ENCODE data around the gene MTUS2. TPM values are rescaled to one million over a fixed set of nuclear protein-coding genes. Genes with fewer than 3 reads are reported as not detected.

Gene MTUS2
- polyA plus RNA-seq, 1 donor from 2014 or later: 4.4 TPM

DNA sequence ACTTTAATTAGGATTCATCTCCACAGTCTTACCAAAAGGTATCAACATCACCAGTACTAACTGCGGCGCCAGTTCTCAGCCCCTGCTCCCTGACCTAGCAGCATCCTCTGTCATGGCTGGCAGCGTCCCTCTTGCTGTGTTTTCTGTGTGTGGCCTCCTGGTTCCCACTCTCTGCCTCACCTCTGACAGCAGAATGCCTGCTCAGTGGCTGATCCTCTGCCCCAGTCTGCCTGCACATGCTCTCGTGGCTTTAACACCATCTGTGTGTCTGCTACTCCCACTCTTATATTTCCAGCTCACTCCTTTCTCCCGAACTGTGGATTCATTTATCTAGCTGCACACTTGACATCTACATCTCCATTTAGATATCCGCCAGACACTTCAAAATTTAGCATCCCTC, 341.5 kb downstream of the MTUS2 start:
- Histone ChIP-seq H3K36me3 (ENCODE audit: insufficient read depth, low read length) (no peaks in the 10 kb centered on the region), H3K27me3 (ENCODE audit: insufficient read depth, low read depth, low read length) (no peaks in the 10 kb centered on the region), H3K4me3 (ENCODE audit: low read length) (no peak overlapping the region), H4K20me1 (ENCODE audit: insufficient read depth) (no peaks in the 10 kb centered on the region), H3F3A (ENCODE audit: insufficient read depth, low read length, poor library complexity, severe bottlenecking) (no peaks in the 10 kb centered on the region), H3K9me2 (ENCODE audit: insufficient read depth, low read length) (no peaks in the 10 kb centered on the region), H2AFZ (ENCODE audit: low read depth, low read length) (no peak overlapping the region), H3K27ac (ENCODE audit: low read length) (no peak overlapping the region), H3K79me2 (replicated peaks; ENCODE audit: insufficient read depth, low read length) (no peaks in the 10 kb centered on the region), H3K9me3 (ENCODE audit: low read length) (no peaks in the 10 kb centered on the region), H3K9ac (ENCODE audit: low read length) (no peak overlapping the region), H3K4me2 (ENCODE audit: low read length) (no peak overlapping the region)
- TF ChIP-seq RAD21 (conservative IDR thresholded peaks at IDR 0.05): no peak
- TF ChIP-seq, protein P1, sequence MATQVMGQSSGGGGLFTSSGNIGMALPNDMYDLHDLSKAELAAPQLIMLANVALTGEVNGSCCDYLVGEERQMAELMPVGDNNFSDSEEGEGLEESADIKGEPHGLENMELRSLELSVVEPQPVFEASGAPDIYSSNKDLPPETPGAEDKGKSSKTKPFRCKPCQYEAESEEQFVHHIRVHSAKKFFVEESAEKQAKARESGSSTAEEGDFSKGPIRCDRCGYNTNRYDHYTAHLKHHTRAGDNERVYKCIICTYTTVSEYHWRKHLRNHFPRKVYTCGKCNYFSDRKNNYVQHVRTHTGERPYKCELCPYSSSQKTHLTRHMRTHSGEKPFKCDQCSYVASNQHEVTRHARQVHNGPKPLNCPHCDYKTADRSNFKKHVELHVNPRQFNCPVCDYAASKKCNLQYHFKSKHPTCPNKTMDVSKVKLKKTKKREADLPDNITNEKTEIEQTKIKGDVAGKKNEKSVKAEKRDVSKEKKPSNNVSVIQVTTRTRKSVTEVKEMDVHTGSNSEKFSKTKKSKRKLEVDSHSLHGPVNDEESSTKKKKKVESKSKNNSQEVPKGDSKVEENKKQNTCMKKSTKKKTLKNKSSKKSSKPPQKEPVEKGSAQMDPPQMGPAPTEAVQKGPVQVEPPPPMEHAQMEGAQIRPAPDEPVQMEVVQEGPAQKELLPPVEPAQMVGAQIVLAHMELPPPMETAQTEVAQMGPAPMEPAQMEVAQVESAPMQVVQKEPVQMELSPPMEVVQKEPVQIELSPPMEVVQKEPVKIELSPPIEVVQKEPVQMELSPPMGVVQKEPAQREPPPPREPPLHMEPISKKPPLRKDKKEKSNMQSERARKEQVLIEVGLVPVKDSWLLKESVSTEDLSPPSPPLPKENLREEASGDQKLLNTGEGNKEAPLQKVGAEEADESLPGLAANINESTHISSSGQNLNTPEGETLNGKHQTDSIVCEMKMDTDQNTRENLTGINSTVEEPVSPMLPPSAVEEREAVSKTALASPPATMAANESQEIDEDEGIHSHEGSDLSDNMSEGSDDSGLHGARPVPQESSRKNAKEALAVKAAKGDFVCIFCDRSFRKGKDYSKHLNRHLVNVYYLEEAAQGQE (IDR thresholded peaks at IDR 0.05; ENCODE audit: borderline replicate concordance): no peak
- no peak for TF ChIP-seq EZH2 (IDR thresholded peaks at IDR 0.05; ENCODE audit: borderline replicate concordance, insufficient read depth, low read length, poor library complexity, severe bottlenecking)
- TF ChIP-seq MXI1 (conservative IDR thresholded peaks at IDR 0.05; ENCODE audit: poor library complexity, severe bottlenecking): no peak
- no peak for TF ChIP-seq SMC3 (conservative IDR thresholded peaks at IDR 0.05; ENCODE audit: poor library complexity)
- no peak for TF ChIP-seq POLR2AphosphoS5 (IDR thresholded peaks at IDR 0.05)
- TF ChIP-seq TAF1 (IDR thresholded peaks at IDR 0.05; ENCODE audit: low read depth): no peak
- TF ChIP-seq, protein P2, sequence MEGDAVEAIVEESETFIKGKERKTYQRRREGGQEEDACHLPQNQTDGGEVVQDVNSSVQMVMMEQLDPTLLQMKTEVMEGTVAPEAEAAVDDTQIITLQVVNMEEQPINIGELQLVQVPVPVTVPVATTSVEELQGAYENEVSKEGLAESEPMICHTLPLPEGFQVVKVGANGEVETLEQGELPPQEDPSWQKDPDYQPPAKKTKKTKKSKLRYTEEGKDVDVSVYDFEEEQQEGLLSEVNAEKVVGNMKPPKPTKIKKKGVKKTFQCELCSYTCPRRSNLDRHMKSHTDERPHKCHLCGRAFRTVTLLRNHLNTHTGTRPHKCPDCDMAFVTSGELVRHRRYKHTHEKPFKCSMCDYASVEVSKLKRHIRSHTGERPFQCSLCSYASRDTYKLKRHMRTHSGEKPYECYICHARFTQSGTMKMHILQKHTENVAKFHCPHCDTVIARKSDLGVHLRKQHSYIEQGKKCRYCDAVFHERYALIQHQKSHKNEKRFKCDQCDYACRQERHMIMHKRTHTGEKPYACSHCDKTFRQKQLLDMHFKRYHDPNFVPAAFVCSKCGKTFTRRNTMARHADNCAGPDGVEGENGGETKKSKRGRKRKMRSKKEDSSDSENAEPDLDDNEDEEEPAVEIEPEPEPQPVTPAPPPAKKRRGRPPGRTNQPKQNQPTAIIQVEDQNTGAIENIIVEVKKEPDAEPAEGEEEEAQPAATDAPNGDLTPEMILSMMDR (IDR thresholded peaks at IDR 0.05; ENCODE audit: poor library complexity, severe bottlenecking): no peak
- TF ChIP-seq EP300 (conservative IDR thresholded peaks at IDR 0.05; ENCODE audit: poor library complexity, severe bottlenecking): no peak

DNA sequence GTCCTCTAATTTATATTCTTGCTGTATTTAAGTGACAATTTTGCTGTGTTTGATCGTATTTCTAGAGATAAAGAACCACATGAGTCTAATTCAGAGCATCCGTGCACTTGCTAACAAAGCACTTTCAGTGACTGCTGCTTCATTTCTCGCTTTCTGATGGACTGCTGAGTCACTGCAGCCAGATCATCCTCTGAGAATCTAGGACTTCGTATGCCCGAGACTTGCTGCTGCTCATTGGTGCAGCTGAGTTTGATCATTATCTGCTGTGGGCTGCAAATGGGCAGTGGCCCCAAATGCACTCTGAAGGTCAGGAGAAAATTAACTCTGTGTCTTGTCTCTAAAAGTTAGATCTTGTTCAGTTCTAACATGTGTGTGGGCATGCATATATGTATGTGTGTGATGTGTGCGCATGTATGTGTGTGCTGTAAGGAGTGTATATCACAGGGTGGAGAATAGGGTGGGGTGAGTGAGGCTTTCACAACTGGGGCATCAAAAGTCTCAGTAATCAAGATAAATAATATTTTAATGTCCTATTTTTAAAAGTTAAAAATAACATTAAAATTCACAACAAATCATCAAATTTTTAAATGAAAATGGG, 342.6 kb downstream of the MTUS2 start:
- no peak overlapping the region for H2AFZ ChIP-seq (ENCODE audit: low read depth, low read length)
- H3K9me3 ChIP-seq (ENCODE audit: low read length): no peaks in the 10 kb centered on the region
- H3K36me3 ChIP-seq (ENCODE audit: insufficient read depth, low read length): no peaks in the 10 kb centered on the region
- H3K79me2 ChIP-seq (replicated peaks; ENCODE audit: insufficient read depth, low read length): no peaks in the 10 kb centered on the region
- H3K27ac ChIP-seq (ENCODE audit: low read length): no peak overlapping the region
- H3K9me2 ChIP-seq (ENCODE audit: insufficient read depth, low read length): no peaks in the 10 kb centered on the region
- H3K9ac ChIP-seq (ENCODE audit: low read length): no peak overlapping the region
- no peak overlapping the region for H3K4me3 ChIP-seq (ENCODE audit: low read length)
- TF ChIP-seq EZH2 (IDR thresholded peaks at IDR 0.05; ENCODE audit: borderline replicate concordance, insufficient read depth, low read length, poor library complexity, severe bottlenecking) (no peak), RAD21 (conservative IDR thresholded peaks at IDR 0.05) (no peak), TAF1 (IDR thresholded peaks at IDR 0.05; ENCODE audit: low read depth) (no peak), SMC3 (conservative IDR thresholded peaks at IDR 0.05; ENCODE audit: poor library complexity) (no peak), POLR2AphosphoS5 (IDR thresholded peaks at IDR 0.05) (no peak), MXI1 (conservative IDR thresholded peaks at IDR 0.05; ENCODE audit: poor library complexity, severe bottlenecking) (no peak), EP300 (conservative IDR thresholded peaks at IDR 0.05; ENCODE audit: poor library complexity, severe bottlenecking) (no peak)
- TF ChIP-seq, protein P1 (IDR thresholded peaks at IDR 0.05; ENCODE audit: borderline replicate concordance): no peak
- TF ChIP-seq, protein P2 (IDR thresholded peaks at IDR 0.05; ENCODE audit: poor library complexity, severe bottlenecking): no peak
- H3K27me3 ChIP-seq (ENCODE audit: insufficient read depth, low read depth, low read length): no peaks in the 10 kb centered on the region
- H3K4me2 ChIP-seq (ENCODE audit: low read length): no peak overlapping the region
- H3F3A ChIP-seq (ENCODE audit: insufficient read depth, low read length, poor library complexity, severe bottlenecking): no peaks in the 10 kb centered on the region
- no peaks in the 10 kb centered on the region for H4K20me1 ChIP-seq (ENCODE audit: insufficient read depth)

All from neural cell (in vitro differentiated cells).